Gastroesophageal sphincter (tissue), 4 donors: ENCODE measurements around the gene FHIT. TPM values are rescaled to one million over a fixed set of nuclear protein-coding genes. Genes with fewer than 3 reads are reported as not detected.

Source experiments
- ATAC-seq: fragments of 150-250 bp; one replicate; pipeline ENCODE4 v1.9.1; 2016; ENCODE audit warnings: mild to moderate bottlenecking, moderate library complexity
- H3K27ac ChIP-seq, 4 donors: fragments of 200-600 bp; sonication (generic) in 3 of 4; 1 replicate in 3 of 4; 2 replicates in 1 of 4; pipeline ENCODE4 v1.5.1; 2016 to 2019
- H3K27me3 ChIP-seq: fragments of 200-600 bp; sonication (generic); one replicate; pipeline ENCODE4 v1.5.1; 2019
- H3K36me3 ChIP-seq, 2 donors: fragments of 200-600 bp; sonication (generic); one replicate each; pipeline ENCODE4 v1.5.1; 2019; ENCODE audit warnings: control low read depth in 1 of 2
- H3K4me1 ChIP-seq, 3 donors: fragments of 200-600 bp; sonication (generic); 1 replicate in 2 of 3; 2 replicates in 1 of 3; pipeline ENCODE4 v1.5.1; 2016 to 2019; ENCODE audit warnings: control low read depth in 2 of 3
- H3K4me3 ChIP-seq, 2 donors: fragments of 200-600 bp; sonication (generic); one replicate each; pipeline ENCODE4 v1.5.1; 2019; ENCODE audit warnings: mild to moderate bottlenecking in 1 of 2, moderate library complexity in 1 of 2
- H3K9me3 ChIP-seq, 3 donors: fragments of 200-600 bp; sonication (generic); one replicate each; pipeline ENCODE4 v1.5.1; 2017 to 2019; ENCODE audit warnings: control low read depth in 2 of 3
- EP300 ChIP-seq: sonication (generic); formaldehyde crosslinking; IDR thresholded peaks from one replicate; pipeline ENCODE4 v1.6.1; 2017; ENCODE audit warnings: antibody characterized with exemption, mild to moderate bottlenecking
- POLR2A ChIP-seq, 2 donors: fragments of 450-650 bp; IDR thresholded peaks; one replicate each; pipeline ENCODE4 v1.6.1; 2017; ENCODE audit warnings: antibody characterized with exemption in 2 of 2, mild to moderate bottlenecking in 2 of 2, moderate library complexity in 1 of 2
- POLR2AphosphoS5 ChIP-seq: sonication (generic); formaldehyde crosslinking; IDR thresholded peaks from one replicate; pipeline ENCODE4 v1.6.1; 2017; ENCODE audit warnings: antibody characterized with exemption
- WGBS, 2 donors: methylation state at CpG; one replicate each; pipeline ENCODE4 v1.1.5; 2018; ENCODE audit warnings: low coverage in 1 of 2; 5-methylcytosine and 5-hydroxymethylcytosine counted together
- total RNA-seq, 4 donors: library from RNA; depleted of rRNA; stranded (reverse); fragments of >200 nt; gene quantifications; one replicate each; pipeline ENCODE4 v1.1.0, GENCODE V29; 2016
- TF ChIP-seq, protein P1 (sequence below), 4 experiments: fragments of 200-600 bp in 2 of 4; fragments of 450-650 bp in 2 of 4; sonication (generic) in 1 of 4; IDR thresholded peaks; one replicate each; pipeline ENCODE4 v1.5.1; 2017 to 2019; ENCODE audit warnings: antibody characterized with exemption in 4 of 4, mild to moderate bottlenecking in 2 of 4, moderate library complexity in 2 of 4

Gene FHIT
- total RNA-seq, 4 donors from 2014 or later = 1.4 to 7.3 (median 3.9) TPM

DNA sequence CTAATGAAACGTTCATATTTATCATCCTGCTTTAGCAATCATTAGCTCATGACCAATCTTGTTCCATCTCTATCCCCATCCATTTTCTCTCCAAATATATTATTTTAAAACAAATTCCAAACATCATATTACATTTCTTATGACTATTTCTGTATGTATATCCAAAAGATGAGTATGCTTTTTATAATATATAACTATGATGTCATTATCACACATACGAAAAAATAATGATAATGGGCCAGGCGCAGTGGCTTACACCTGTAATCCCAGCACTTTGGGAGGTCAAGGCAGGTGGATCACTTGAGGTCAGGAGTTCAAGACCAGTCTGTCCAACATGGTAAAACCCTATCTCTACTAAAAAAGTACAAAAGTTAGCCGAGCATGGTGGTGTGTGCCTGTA lies 280.4 kb downstream of the FHIT start:
- H3K9me3 ChIP-seq = peaks cover 0 to 26% (median 0%) of the 10 kb centered on the region in 3 donors
- no peaks in the 10 kb centered on the region for H3K27me3 ChIP-seq
- TF ChIP-seq POLR2AphosphoS5 = no peak
- no peak for TF ChIP-seq EP300
- no peak for TF ChIP-seq POLR2A (IDR thresholded peaks at IDR 0.05)
- TF ChIP-seq, protein P1, sequence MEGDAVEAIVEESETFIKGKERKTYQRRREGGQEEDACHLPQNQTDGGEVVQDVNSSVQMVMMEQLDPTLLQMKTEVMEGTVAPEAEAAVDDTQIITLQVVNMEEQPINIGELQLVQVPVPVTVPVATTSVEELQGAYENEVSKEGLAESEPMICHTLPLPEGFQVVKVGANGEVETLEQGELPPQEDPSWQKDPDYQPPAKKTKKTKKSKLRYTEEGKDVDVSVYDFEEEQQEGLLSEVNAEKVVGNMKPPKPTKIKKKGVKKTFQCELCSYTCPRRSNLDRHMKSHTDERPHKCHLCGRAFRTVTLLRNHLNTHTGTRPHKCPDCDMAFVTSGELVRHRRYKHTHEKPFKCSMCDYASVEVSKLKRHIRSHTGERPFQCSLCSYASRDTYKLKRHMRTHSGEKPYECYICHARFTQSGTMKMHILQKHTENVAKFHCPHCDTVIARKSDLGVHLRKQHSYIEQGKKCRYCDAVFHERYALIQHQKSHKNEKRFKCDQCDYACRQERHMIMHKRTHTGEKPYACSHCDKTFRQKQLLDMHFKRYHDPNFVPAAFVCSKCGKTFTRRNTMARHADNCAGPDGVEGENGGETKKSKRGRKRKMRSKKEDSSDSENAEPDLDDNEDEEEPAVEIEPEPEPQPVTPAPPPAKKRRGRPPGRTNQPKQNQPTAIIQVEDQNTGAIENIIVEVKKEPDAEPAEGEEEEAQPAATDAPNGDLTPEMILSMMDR (IDR thresholded peaks at IDR 0.05) = no peak
- H3K36me3 ChIP-seq = no peaks in the 10 kb centered on the region
- no peak for ATAC-seq
- no peak overlapping the region for H3K27ac ChIP-seq
- 88 to 94% methylated on average over 4 of the region's 4 CpGs for WGBS, 2 donors
- no peaks in the 10 kb centered on the region for H3K4me1 ChIP-seq
- no peak overlapping the region for H3K4me3 ChIP-seq

GRCh38 chr3:60967141-60967540 lies 284.1 kb downstream of the FHIT start:
- Histone ChIP-seq H3K27me3 (no peaks in the 10 kb centered on the region), H3K36me3 (no peaks in the 10 kb centered on the region), H3K4me1 (no peaks in the 10 kb centered on the region), H3K4me3 (no peak overlapping the region), H3K9me3 (peaks cover 0 to 25% (median 0%) of the 10 kb centered on the region in 3 donors), H3K27ac (no peak overlapping the region)
- TF ChIP-seq POLR2AphosphoS5 (no peak), EP300 (no peak), POLR2A (IDR thresholded peaks at IDR 0.05) (no peak)
- TF ChIP-seq, protein P1 (IDR thresholded peaks at IDR 0.05) = no peak
- no peak for ATAC-seq
- WGBS, 2 donors = 50 to 56% methylated on average over 1 of the region's 1 CpG

- no peak for ATAC-seq
- no peak overlapping the region for H3K4me3 ChIP-seq
- H3K4me1 ChIP-seq = no peaks in the 10 kb centered on the region
- no peaks in the 10 kb centered on the region for H3K27me3 ChIP-seq
- H3K36me3 ChIP-seq = no peaks in the 10 kb centered on the region
- WGBS, 2 donors = 71 to 100% methylated on average over 1 of the region's 1 CpG
- H3K9me3 ChIP-seq = peaks cover 0 to 10% (median 0%) of the 10 kb centered on the region in 3 donors
- no peak overlapping the region for H3K27ac ChIP-seq
- TF ChIP-seq EP300 (no peak), POLR2A (IDR thresholded peaks at IDR 0.05) (no peak), POLR2AphosphoS5 (no peak)
- TF ChIP-seq, protein P1 (IDR thresholded peaks at IDR 0.05) = no peak
Observed at GRCh38 chr3:60957541-60957940, 293.7 kb downstream of the FHIT start.

DNA sequence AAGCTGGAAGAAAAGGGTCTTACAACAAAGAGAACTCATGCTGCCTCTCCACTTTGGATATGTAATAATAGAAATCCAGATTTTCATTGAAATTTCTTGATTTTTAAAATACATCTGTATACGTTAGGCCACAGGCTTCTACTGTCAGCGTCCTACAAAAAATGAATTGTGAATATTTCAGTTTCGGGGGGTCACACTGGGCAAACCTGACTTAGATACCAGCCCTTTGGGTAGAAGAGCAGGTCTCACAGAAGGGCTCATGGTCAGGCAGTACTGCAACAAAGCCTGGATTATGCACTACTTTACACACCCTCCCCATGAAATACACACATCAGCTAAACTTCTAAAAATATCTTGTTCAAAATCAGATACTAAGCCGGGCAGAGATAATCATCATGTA lies 294.5 kb downstream of the FHIT start:
- no peak for TF ChIP-seq POLR2AphosphoS5
- TF ChIP-seq POLR2A (IDR thresholded peaks at IDR 0.05) = no peak
- TF ChIP-seq EP300 = no peak
- TF ChIP-seq, protein P1 (IDR thresholded peaks at IDR 0.05) = no peak
- ATAC-seq = no peak
- Histone ChIP-seq H3K4me1 (no peaks in the 10 kb centered on the region), H3K9me3 (peaks cover 0 to 5% (median 0%) of the 10 kb centered on the region in 3 donors), H3K27me3 (no peaks in the 10 kb centered on the region), H3K27ac (no peak overlapping the region), H3K36me3 (no peaks in the 10 kb centered on the region), H3K4me3 (no peak overlapping the region)
- WGBS, 2 donors = 74 to 97% methylated on average over 3 to 4 of the region's 4 CpGs

- H3K27me3 ChIP-seq = no peaks in the 10 kb centered on the region
- no peaks in the 10 kb centered on the region for H3K9me3 ChIP-seq
- WGBS, 2 donors = 93% methylated on average over 2 of the region's 2 CpGs
- H3K36me3 ChIP-seq = no peaks in the 10 kb centered on the region
- H3K4me3 ChIP-seq = no peak overlapping the region
- no peaks in the 10 kb centered on the region for H3K4me1 ChIP-seq
- no peak for ATAC-seq
- no peak for TF ChIP-seq POLR2AphosphoS5
- no peak for TF ChIP-seq EP300
- H3K27ac ChIP-seq = no peak overlapping the region
Observed at GRCh38 chr3:60955034-60955433, 296.2 kb downstream of the FHIT start.
